ENCODE data around the gene SPOP.

DNA sequence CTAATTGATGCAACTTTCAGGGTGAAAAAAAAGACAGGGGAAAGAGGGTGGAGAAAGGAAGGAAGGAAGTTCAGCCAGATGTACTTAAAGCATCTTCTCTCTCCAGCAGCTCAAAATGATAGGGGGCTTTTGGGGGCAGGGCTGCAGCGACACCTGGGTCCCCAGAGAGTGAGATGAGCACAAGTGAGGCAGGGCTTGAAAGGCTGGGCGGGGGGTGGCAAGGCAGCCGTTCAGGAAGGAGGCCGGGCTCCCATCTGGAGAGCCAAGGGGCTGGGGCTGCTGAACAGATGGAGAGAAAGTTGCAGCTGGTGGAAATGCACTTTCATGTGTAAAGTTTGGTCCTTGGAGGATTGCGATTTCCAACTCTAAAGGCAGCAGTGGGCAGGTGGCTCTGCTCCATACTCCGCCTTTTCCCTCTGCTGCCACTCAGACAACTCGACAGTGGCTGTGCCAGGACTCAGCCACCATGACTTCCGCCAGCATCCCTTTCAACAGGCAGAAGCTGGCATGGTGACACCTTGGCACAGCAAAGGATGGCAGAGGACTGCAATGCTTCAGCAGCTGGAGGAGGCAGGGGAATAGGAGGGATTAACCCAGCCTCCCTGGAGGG, 22.2 kb upstream of the SPOP start:
- TF ChIP-seq EZH2 (IDR thresholded peaks at IDR 0.05; ENCODE audit: borderline replicate concordance, low read depth, low read length, severe bottlenecking), result no peak
- TF ChIP-seq CTCF (IDR thresholded peaks at IDR 0.05; ENCODE audit: borderline replicate concordance, extremely low read depth, low read length, poor library complexity, severe bottlenecking), result no peak
